GM12873 (cell line): ENCODE measurements around the gene STARD3.

Source experiments
- TF ChIP-seq, protein P1 (sequence below): IDR thresholded peaks from 2 replicates; pipeline ENCODE4 v1.5.1; 2012; ENCODE audit warnings: low read depth, mild to moderate bottlenecking, moderate library complexity, low read length, control low read depth; ENCODE audit not compliant: insufficient read depth; ENCODE audit errors: missing control alignments

STARD3 gene

DNA sequence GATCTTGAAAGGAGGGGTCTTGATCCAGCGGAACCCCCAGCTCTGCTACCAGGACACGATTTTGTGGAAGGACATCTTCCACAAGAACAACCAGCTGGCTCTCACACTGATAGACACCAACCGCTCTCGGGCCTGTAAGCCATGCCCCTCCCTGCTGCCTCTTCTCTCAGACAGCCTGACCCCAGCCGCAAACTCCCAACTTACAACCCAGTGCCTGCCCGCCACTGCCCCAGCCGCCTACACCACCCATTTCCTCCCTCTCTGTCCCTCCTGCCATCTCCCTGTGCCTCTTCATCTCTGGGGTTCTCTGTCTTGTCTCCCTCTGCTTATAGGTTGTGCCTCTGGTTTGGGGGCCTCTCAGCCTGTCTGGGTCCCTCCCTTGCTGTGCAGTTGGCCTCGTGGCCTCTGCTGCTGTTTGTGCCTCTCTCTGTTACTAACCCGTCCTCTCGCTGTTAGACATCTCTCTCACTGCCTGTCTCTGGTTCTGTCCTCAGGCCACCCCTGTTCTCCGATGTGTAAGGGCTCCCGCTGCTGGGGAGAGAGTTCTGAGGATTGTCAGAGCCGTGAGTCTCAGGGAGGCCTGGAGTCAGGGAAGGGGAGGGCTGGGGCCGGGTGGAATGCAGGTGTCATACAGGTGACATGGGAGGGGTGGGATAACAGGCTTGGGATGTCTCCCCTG, 72.5 kb downstream of the STARD3 start:
- TF ChIP-seq, protein P1, sequence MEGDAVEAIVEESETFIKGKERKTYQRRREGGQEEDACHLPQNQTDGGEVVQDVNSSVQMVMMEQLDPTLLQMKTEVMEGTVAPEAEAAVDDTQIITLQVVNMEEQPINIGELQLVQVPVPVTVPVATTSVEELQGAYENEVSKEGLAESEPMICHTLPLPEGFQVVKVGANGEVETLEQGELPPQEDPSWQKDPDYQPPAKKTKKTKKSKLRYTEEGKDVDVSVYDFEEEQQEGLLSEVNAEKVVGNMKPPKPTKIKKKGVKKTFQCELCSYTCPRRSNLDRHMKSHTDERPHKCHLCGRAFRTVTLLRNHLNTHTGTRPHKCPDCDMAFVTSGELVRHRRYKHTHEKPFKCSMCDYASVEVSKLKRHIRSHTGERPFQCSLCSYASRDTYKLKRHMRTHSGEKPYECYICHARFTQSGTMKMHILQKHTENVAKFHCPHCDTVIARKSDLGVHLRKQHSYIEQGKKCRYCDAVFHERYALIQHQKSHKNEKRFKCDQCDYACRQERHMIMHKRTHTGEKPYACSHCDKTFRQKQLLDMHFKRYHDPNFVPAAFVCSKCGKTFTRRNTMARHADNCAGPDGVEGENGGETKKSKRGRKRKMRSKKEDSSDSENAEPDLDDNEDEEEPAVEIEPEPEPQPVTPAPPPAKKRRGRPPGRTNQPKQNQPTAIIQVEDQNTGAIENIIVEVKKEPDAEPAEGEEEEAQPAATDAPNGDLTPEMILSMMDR, result no peak

DNA sequence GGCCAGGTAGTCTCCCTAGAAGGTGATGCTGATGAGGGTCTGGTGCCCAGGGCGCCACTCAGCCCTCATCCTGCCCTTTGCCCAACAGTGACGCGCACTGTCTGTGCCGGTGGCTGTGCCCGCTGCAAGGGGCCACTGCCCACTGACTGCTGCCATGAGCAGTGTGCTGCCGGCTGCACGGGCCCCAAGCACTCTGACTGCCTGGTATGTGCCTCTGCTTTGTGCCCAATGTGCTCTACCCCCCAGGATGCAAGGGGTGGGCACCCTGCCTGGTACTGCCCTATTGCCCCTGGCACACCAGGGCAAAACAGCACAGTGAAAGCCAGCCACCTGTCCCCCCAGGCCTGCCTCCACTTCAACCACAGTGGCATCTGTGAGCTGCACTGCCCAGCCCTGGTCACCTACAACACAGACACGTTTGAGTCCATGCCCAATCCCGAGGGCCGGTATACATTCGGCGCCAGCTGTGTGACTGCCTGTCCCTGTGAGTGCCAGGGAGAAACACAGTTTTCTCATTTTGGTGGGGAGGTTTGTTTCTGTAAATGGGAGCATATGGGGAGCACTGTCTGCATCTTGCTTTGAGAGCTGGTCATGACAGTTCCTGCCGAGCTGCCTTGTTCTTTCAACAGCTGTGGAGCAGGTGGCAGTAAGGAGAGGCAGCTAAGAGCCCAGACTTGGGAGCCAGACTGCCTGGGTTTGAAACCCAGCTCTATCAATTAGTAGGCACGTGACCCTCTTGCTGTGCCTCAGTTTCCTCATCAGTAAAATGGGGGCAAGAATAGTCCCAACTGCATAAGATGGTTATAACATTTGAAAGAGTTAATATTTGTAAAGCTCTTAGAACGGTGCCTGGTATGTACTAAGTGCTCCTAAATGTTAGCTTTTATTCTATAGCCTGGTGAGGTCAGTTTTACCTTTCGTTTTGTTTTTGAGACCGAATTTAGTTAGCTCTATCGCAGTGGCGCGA, 73.3 kb downstream of the STARD3 start:
- TF ChIP-seq, protein P1, result no peak

DNA sequence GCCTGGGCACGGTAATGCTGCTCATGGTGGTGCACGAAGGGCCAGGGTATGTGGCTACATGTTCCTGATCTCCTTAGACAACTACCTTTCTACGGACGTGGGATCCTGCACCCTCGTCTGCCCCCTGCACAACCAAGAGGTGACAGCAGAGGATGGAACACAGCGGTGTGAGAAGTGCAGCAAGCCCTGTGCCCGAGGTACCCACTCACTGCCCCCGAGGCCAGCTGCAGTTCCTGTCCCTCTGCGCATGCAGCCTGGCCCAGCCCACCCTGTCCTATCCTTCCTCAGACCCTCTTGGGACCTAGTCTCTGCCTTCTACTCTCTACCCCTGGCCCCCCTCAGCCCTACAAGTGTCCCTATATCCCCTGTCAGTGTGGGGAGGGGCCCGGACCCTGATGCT, 74.9 kb downstream of the STARD3 start:
- TF ChIP-seq, protein P1, result no peak
